KMS-11 (cell line): ENCODE results near the gene GDA.

Source experiments
- H2AFZ ChIP-seq: fragments of 200-600 bp; sonication (generic); 2 replicates; pipeline ENCODE4 v1.6.1; 2016; ENCODE audit warnings: antibody characterized with exemption, mixed run types, low read depth
- H3K27ac ChIP-seq: fragments of 200-600 bp; sonication (generic); 2 replicates; pipeline ENCODE4 v1.6.1; 2016; ENCODE audit warnings: mild to moderate bottlenecking, mixed run types
- H3K27me3 ChIP-seq: fragments of 200-600 bp; sonication (generic); 2 replicates; pipeline ENCODE4 v1.6.1; 2017; ENCODE audit warnings: mild to moderate bottlenecking, low read depth, mixed run types, moderate library complexity; ENCODE audit not compliant: insufficient read depth
- H3K36me3 ChIP-seq: fragments of 200-600 bp; sonication (generic); 2 replicates; pipeline ENCODE4 v1.6.1; 2017; ENCODE audit warnings: mild to moderate bottlenecking, mixed run types; ENCODE audit not compliant: insufficient read depth
- H3K4me1 ChIP-seq: fragments of 200-600 bp; sonication (generic); 2 replicates; pipeline ENCODE4 v1.6.1; 2016; ENCODE audit warnings: mild to moderate bottlenecking, low read depth, mixed run types; ENCODE audit not compliant: poor library complexity, severe bottlenecking
- H3K4me2 ChIP-seq: fragments of 200-600 bp; sonication (generic); 2 replicates; pipeline ENCODE4 v1.7.0; 2016; ENCODE audit warnings: mild to moderate bottlenecking, mixed run types
- H3K4me3 ChIP-seq: fragments of 200-600 bp; sonication (generic); IDR thresholded peaks from 2 replicates; pipeline ENCODE4 v1.6.1; 2017; ENCODE audit warnings: low read depth, low read length, mixed read lengths; ENCODE audit not compliant: insufficient read depth
- H3K79me2 ChIP-seq: fragments of 200-600 bp; sonication (generic); 2 replicates; pipeline ENCODE4 v1.6.1; 2016; ENCODE audit warnings: low read depth, mixed run types; ENCODE audit not compliant: insufficient read depth
- H3K9ac ChIP-seq: fragments of 200-600 bp; sonication (generic); 2 replicates; pipeline ENCODE4 v1.6.1; 2016; ENCODE audit warnings: mild to moderate bottlenecking, mixed run types
- H4K20me1 ChIP-seq: fragments of 200-600 bp; sonication (generic); 2 replicates; pipeline ENCODE4 v1.6.1; 2016; ENCODE audit warnings: mild to moderate bottlenecking, mixed run types; ENCODE audit not compliant: insufficient read depth
- CTCF ChIP-seq: fragments of 200-600 bp; sonication (generic); conservative IDR thresholded peaks from 2 replicates; pipeline ENCODE4 v1.6.1; 2017; ENCODE audit warnings: low read depth, mild to moderate bottlenecking, antibody characterized with exemption, low read length, moderate library complexity, mixed read lengths

Gene GDA

GRCh38 chr9:72149231-72149975 lies at the start of gene GDA:
GDA (plus strand) TSS chr9:72149440; CDS start chr9:72149560, 120 bp downstream.
- no peaks in the 10 kb centered on the region for H3K27me3 ChIP-seq
- no peak within 1 kb of the TSS for H2AFZ ChIP-seq
- H4K20me1 ChIP-seq: no peaks in the 10 kb centered on the region
- no peak for TF ChIP-seq CTCF
- H3K79me2 ChIP-seq: no peaks in the 10 kb centered on the region
- H3K4me3 ChIP-seq: no peak within 1 kb of the TSS
- no peak within 1 kb of the TSS for H3K9ac ChIP-seq
- H3K36me3 ChIP-seq: no peaks in the 10 kb centered on the region
- H3K27ac ChIP-seq: no peak within 1 kb of the TSS
- no peak within 1 kb of the TSS for H3K4me2 ChIP-seq
- no peaks in the 10 kb centered on the region for H3K4me1 ChIP-seq

GRCh38 chr9:72102520-72102919 lies 46.7 kb upstream of the GDA start:
- H3K4me1 ChIP-seq: no peaks in the 10 kb centered on the region
- H3K9ac ChIP-seq: no peak overlapping the region
- no peaks in the 10 kb centered on the region for H3K36me3 ChIP-seq
- H3K27ac ChIP-seq: no peak overlapping the region
- H3K4me2 ChIP-seq: no peak overlapping the region
- no peak overlapping the region for H3K4me3 ChIP-seq
- no peak for TF ChIP-seq CTCF
- H2AFZ ChIP-seq: no peak overlapping the region
- no peaks in the 10 kb centered on the region for H3K79me2 ChIP-seq
- H4K20me1 ChIP-seq: no peaks in the 10 kb centered on the region
- H3K27me3 ChIP-seq: no peaks in the 10 kb centered on the region

- no peaks in the 10 kb centered on the region for H3K36me3 ChIP-seq
- no peaks in the 10 kb centered on the region for H3K4me1 ChIP-seq
- H2AFZ ChIP-seq: no peak overlapping the region
- TF ChIP-seq CTCF: no peak
- no peaks in the 10 kb centered on the region for H3K27me3 ChIP-seq
- H3K4me2 ChIP-seq: no peak overlapping the region
- no peaks in the 10 kb centered on the region for H3K79me2 ChIP-seq
- no peaks in the 10 kb centered on the region for H4K20me1 ChIP-seq
- no peak overlapping the region for H3K9ac ChIP-seq
- no peak overlapping the region for H3K4me3 ChIP-seq
- H3K27ac ChIP-seq: no peak overlapping the region
Observed at GRCh38 chr9:72113056-72113455, 36.2 kb upstream of the GDA start.

GRCh38 chr9:72119853-72120252 lies 29.4 kb upstream of the GDA start:
- TF ChIP-seq CTCF: no peak
- Histone ChIP-seq H3K4me2 (no peak overlapping the region), H3K4me1 (no peaks in the 10 kb centered on the region), H3K27me3 (no peaks in the 10 kb centered on the region), H3K27ac (no peak overlapping the region), H3K4me3 (no peak overlapping the region), H3K9ac (no peak overlapping the region), H2AFZ (no peak overlapping the region), H3K79me2 (no peaks in the 10 kb centered on the region), H3K36me3 (no peaks in the 10 kb centered on the region), H4K20me1 (no peaks in the 10 kb centered on the region)
